DOHH2 (cell line): ENCODE data around the gene SUFU.
"Not testable (repeated sequence)": the region's sequence is repeated elsewhere in the genome, so short reads cannot be mapped to it uniquely, and the experiment has no call there.

Experiments
- CTCF ChIP-seq: fragments of 200-600 bp; sonication (generic); IDR thresholded peaks from one replicate; pipeline ENCODE4 v1.5.1; 2014; ENCODE audit warnings: antibody characterized with exemption, mild to moderate bottlenecking, low read depth, low read length; ENCODE audit not compliant: poor library complexity, severe bottlenecking
- EZH2phosphoT487 ChIP-seq: fragments of 200-600 bp; sonication (generic); IDR thresholded peaks from 2 replicates; pipeline ENCODE4 v1.6.1; 2017; ENCODE audit warnings: borderline replicate concordance, mild to moderate bottlenecking, antibody characterized with exemption, low read length, moderate library complexity, mixed read lengths

- not testable (repeated sequence) for TF ChIP-seq CTCF, EZH2phosphoT487
Measured at GRCh38 chr10:102500686-102501085, 3.1 kb upstream of the SUFU start.
